NB4 (cell line): ENCODE measurements around the gene BTBD9.

Experiments used
- CTCF ChIP-seq: IDR thresholded peaks from one replicate; pipeline ENCODE4 v1.5.1; 2012; ENCODE audit warnings: low read depth, low read length
- MAX ChIP-seq: IDR thresholded peaks from 2 replicates; pipeline ENCODE4 v1.6.1; 2011; ENCODE audit warnings: low read depth, low read length
- MYC ChIP-seq: IDR thresholded peaks from 2 replicates; pipeline ENCODE4 v1.6.1; 2011; ENCODE audit warnings: low read depth, low read length
- POLR2A ChIP-seq: IDR thresholded peaks from 2 replicates; pipeline ENCODE4 v1.6.1; 2011; ENCODE audit warnings: mild to moderate bottlenecking; ENCODE audit not compliant: insufficient read length; ENCODE audit errors: extremely low read depth

- no peak for TF ChIP-seq CTCF
- TF ChIP-seq POLR2A: no peak
- TF ChIP-seq MYC: no peak
- TF ChIP-seq MAX: no peak
Observed at GRCh38 chr6:38157905-38158304, 481.8 kb downstream of the BTBD9 start.
